GM04503 (cell line): ENCODE measurements around the gene AIF1L.
"Not testable (repeated sequence)": the region's sequence is repeated elsewhere in the genome, so short reads cannot be mapped to it uniquely, and the experiment has no call there.

Experiments used
- DNase-seq: peaks from one replicate; pipeline ENCODE4 v3.0.0-alpha.2; 2012; ENCODE audit warnings: low read depth

The AIF1L gene

GRCh38 chr9:131099102-131099606 is 2.8 kb downstream of the AIF1L start:
- DNase-seq: no peak

GRCh38 chr9:131099845-131100244 is 3.5 kb downstream of the AIF1L start:
- not testable (repeated sequence) for DNase-seq

- no peak for DNase-seq
Observed at GRCh38 chr9:131100445-131100844, 4.1 kb downstream of the AIF1L start.

- DNase-seq: no peak
Observed at GRCh38 chr9:131101207-131101964, 5.1 kb downstream of the AIF1L start.

- DNase-seq: no peak
Observed at GRCh38 chr9:131103024-131103423, 6.7 kb downstream of the AIF1L start.

- no peak for DNase-seq
Observed at GRCh38 chr9:131103535-131103934, 7.2 kb downstream of the AIF1L start.

- DNase-seq: no peak
Observed at GRCh38 chr9:131104016-131104740, 7.8 kb downstream of the AIF1L start.

- no peak for DNase-seq
Observed at GRCh38 chr9:131105952-131106351, 9.6 kb downstream of the AIF1L start.

GRCh38 chr9:131107760-131108159 is 11.4 kb downstream of the AIF1L start:
- no peak for DNase-seq

GRCh38 chr9:131111186-131111853 is 15.0 kb downstream of the AIF1L start:
- DNase-seq: no peak

GRCh38 chr9:131111854-131112311 is 15.6 kb downstream of the AIF1L start:
- no peak for DNase-seq

GRCh38 chr9:131112374-131113154 is 16.2 kb downstream of the AIF1L start:
- DNase-seq: no peak

- DNase-seq: no peak
Observed at GRCh38 chr9:131113655-131114054, 17.3 kb downstream of the AIF1L start.

- no peak for DNase-seq
Observed at GRCh38 chr9:131114084-131114535, 17.8 kb downstream of the AIF1L start.

GRCh38 chr9:131115360-131115742 is 19.0 kb downstream of the AIF1L start:
- not testable (repeated sequence) for DNase-seq

GRCh38 chr9:131116281-131117120 is 20.2 kb downstream of the AIF1L start:
- no peak for DNase-seq

GRCh38 chr9:131117121-131117761 is 20.9 kb downstream of the AIF1L start:
- no peak for DNase-seq

GRCh38 chr9:131117762-131118145 is 21.4 kb downstream of the AIF1L start:
- no peak for DNase-seq

GRCh38 chr9:131119600-131119999 is 23.3 kb downstream of the AIF1L start:
- no peak for DNase-seq

- DNase-seq: no peak
Observed at GRCh38 chr9:131120620-131121228, 24.4 kb downstream of the AIF1L start.
